H9 (cell line): ENCODE measurements around the gene SMIM1. TPM values are rescaled to one million over a fixed set of nuclear protein-coding genes. Genes with fewer than 3 reads are reported as not detected.

Experiments used
- DNase-seq: peaks from one replicate; pipeline ENCODE4 v3.0.0-alpha.2; 2017
- H2AFZ ChIP-seq: one replicate; pipeline ENCODE4 v1.6.1; 2013; ENCODE audit warnings: mild to moderate bottlenecking, low read length, control low read depth, moderate library complexity
- H2AK5ac ChIP-seq: 2 replicates; pipeline ENCODE4 v1.6.1; 2013; ENCODE audit warnings: low read length, control low read depth, mixed read lengths; ENCODE audit not compliant: insufficient read length
- H2BK120ac ChIP-seq: one replicate; pipeline ENCODE4 v1.6.1; 2013; ENCODE audit warnings: low read depth, mild to moderate bottlenecking, low read length, control low read depth, inconsistent platforms; ENCODE audit not compliant: poor library complexity, severe bottlenecking
- H2BK12ac ChIP-seq: 2 replicates; pipeline ENCODE4 v1.6.1; 2013; ENCODE audit warnings: low read length, control low read depth, mixed read lengths, low read depth; ENCODE audit not compliant: insufficient read length
- H2BK15ac ChIP-seq: 2 replicates; pipeline ENCODE4 v1.6.1; 2013; ENCODE audit warnings: low read depth, low read length, control low read depth
- H2BK20ac ChIP-seq: one replicate; pipeline ENCODE4 v1.6.1; 2013; ENCODE audit warnings: low read depth, mild to moderate bottlenecking, low read length, control low read depth, inconsistent platforms; ENCODE audit not compliant: poor library complexity, severe bottlenecking
- H2BK5ac ChIP-seq: 2 replicates; pipeline ENCODE4 v1.6.1; 2013; ENCODE audit warnings: low read length, control low read depth, mixed read lengths; ENCODE audit not compliant: insufficient read length
- H3K14ac ChIP-seq: 2 replicates; pipeline ENCODE4 v1.6.1; 2013; ENCODE audit warnings: low read length, control low read depth; ENCODE audit not compliant: insufficient read depth
- H3K18ac ChIP-seq: 2 replicates; pipeline ENCODE4 v1.6.1; 2013; ENCODE audit warnings: low read depth, mild to moderate bottlenecking, mixed read lengths, low read length, control low read depth; ENCODE audit not compliant: insufficient read length
- H3K23ac ChIP-seq: 2 replicates; pipeline ENCODE4 v1.6.1; 2013; ENCODE audit warnings: low read length, control low read depth, mixed read lengths, low read depth; ENCODE audit not compliant: insufficient read length
- H3K23me2 ChIP-seq: 2 replicates; pipeline ENCODE4 v1.6.1; 2013; ENCODE audit warnings: low read depth, mild to moderate bottlenecking, mixed read lengths, low read length, control low read depth; ENCODE audit not compliant: insufficient read length, poor library complexity, severe bottlenecking
- H3K27ac ChIP-seq: 2 replicates; pipeline ENCODE4 v1.5.1; 2013; ENCODE audit warnings: low read length, control low read depth, mixed read lengths, low read depth; ENCODE audit not compliant: insufficient read length
- H3K27me3 ChIP-seq: 2 replicates; pipeline ENCODE4 v1.6.1; 2013; ENCODE audit warnings: low read length, control low read depth, inconsistent platforms; ENCODE audit not compliant: insufficient read depth
- H3K4ac ChIP-seq: 2 replicates; pipeline ENCODE4 v1.6.1; 2013; ENCODE audit warnings: low read depth, mild to moderate bottlenecking, control low read depth, inconsistent platforms, low read length, moderate library complexity
- H3K4me1 ChIP-seq: 2 replicates; pipeline ENCODE4 v1.6.1; 2013; ENCODE audit warnings: low read length, control low read depth, inconsistent platforms; ENCODE audit not compliant: insufficient read depth
- H3K4me2 ChIP-seq: 2 replicates; pipeline ENCODE4 v1.6.1; 2013; ENCODE audit warnings: low read length, control low read depth, mixed read lengths; ENCODE audit not compliant: insufficient read length, insufficient read depth
- H3K56ac ChIP-seq: 2 replicates; pipeline ENCODE4 v1.6.1; 2013; ENCODE audit warnings: low read depth, mild to moderate bottlenecking, mixed read lengths, low read length, control low read depth; ENCODE audit not compliant: insufficient read length
- H3K79me1 ChIP-seq: 2 replicates; pipeline ENCODE4 v1.6.1; 2013; ENCODE audit warnings: low read depth, mild to moderate bottlenecking, moderate library complexity, low read length, control low read depth, inconsistent platforms; ENCODE audit not compliant: insufficient read depth, poor library complexity, severe bottlenecking
- H3K79me2 ChIP-seq: 2 replicates; pipeline ENCODE4 v1.6.1; 2013; ENCODE audit warnings: low read length, control low read depth, inconsistent platforms; ENCODE audit not compliant: insufficient read depth
- H3K9ac ChIP-seq: 2 replicates; pipeline ENCODE4 v1.6.1; 2013; ENCODE audit warnings: low read length, control low read depth, mixed read lengths; ENCODE audit not compliant: insufficient read length; ENCODE audit errors: extremely low read depth
- H3K9me3 ChIP-seq: one replicate; pipeline ENCODE4 v1.6.1; 2013; ENCODE audit warnings: low read depth, low read length, inconsistent platforms; ENCODE audit not compliant: control insufficient read depth
- H3T11ph ChIP-seq: one replicate; pipeline ENCODE4 v1.6.1; 2013; ENCODE audit warnings: mild to moderate bottlenecking, low read length, control low read depth, inconsistent platforms
- H4K20me1 ChIP-seq: one replicate; pipeline ENCODE4 v1.6.1; 2013; ENCODE audit not compliant: control insufficient read depth, insufficient read length, insufficient read depth
- H4K5ac ChIP-seq: 2 replicates; pipeline ENCODE4 v1.6.1; 2013; ENCODE audit warnings: low read depth, mild to moderate bottlenecking, mixed read lengths, low read length, control low read depth; ENCODE audit not compliant: insufficient read length
- H4K8ac ChIP-seq: replicated peaks from 2 replicates; pipeline ENCODE4 v1.6.1; 2013; ENCODE audit warnings: low read length, control low read depth, mixed read lengths, low read depth; ENCODE audit not compliant: insufficient read length
- H4K91ac ChIP-seq: 2 replicates; pipeline ENCODE4 v1.6.1; 2013; ENCODE audit warnings: low read depth, mild to moderate bottlenecking, moderate library complexity, mixed read lengths, low read length, control low read depth; ENCODE audit not compliant: insufficient read length
- H3K27ac Mint-ChIP-seq, 3 experiments: 2 replicates in 2 of 3; 3 replicates in 1 of 3; pipeline ENCODE4 v1.8.0; 2020 to 2021; ENCODE audit warnings: mixed read lengths in 3 of 3, mild to moderate bottlenecking in 1 of 3, moderate library complexity in 1 of 3
- H3K27me3 Mint-ChIP-seq: 2 replicates; pipeline ENCODE4 v1.8.0; 2021; ENCODE audit warnings: low read depth, mild to moderate bottlenecking, moderate library complexity, mixed read lengths
- H3K36me3 Mint-ChIP-seq, 3 experiments: 2 replicates in 2 of 3; 3 replicates in 1 of 3; pipeline ENCODE4 v1.8.0; 2020 to 2021; ENCODE audit warnings: low read depth in 3 of 3, mixed read lengths in 3 of 3; ENCODE audit not compliant: insufficient read depth in 1 of 3
- H3K4me1 Mint-ChIP-seq, 2 experiments: 2 replicates each; pipeline ENCODE4 v1.8.0; 2020; ENCODE audit warnings: mixed read lengths in 2 of 2
- H3K4me3 Mint-ChIP-seq, 2 experiments: 2 replicates in 1 of 2; 3 replicates in 1 of 2; pipeline ENCODE4 v1.8.0; 2020 to 2021; ENCODE audit warnings: mild to moderate bottlenecking in 2 of 2, mixed read lengths in 2 of 2, moderate library complexity in 1 of 2
- H3K9me3 Mint-ChIP-seq, 2 experiments: 2 replicates in 1 of 2; 3 replicates in 1 of 2; pipeline ENCODE4 v1.8.0; 2020; ENCODE audit warnings: mild to moderate bottlenecking in 2 of 2, mixed read lengths in 2 of 2, moderate library complexity in 1 of 2
- WGBS: extraction: QIAGEN DNeasy Blood & Tissue Kit; methylation state at CpG from one replicate; pipeline ENCODE4 v1.1.7; 2013; ENCODE audit warnings: missing lambda C conversion rate, low lambda C conversion rate, mixed read lengths; ENCODE audit not compliant: insufficient read length; ENCODE audit errors: extremely low coverage; 5-methylcytosine and 5-hydroxymethylcytosine counted together
- total RNA-seq: library from RNA; stranded (reverse); gene quantifications from 2 replicates; pipeline ENCODE4 v1.2.1, GENCODE V29; 2021
- TF ChIP-seq, protein P1 (sequence below): fragments of 200-600 bp; sonication (generic); conservative IDR thresholded peaks from 3 replicates; pipeline ENCODE4 v1.8.0; 2021; ENCODE audit warnings: antibody characterized with exemption, mild to moderate bottlenecking

SMIM1 gene
- total RNA-seq, 1 experiment from 2014 or later: 5.3 TPM

- Histone ChIP-seq H2BK15ac (no peak overlapping the region), H3K23me2 (peaks cover 11% of the 10 kb centered on the region), H3K79me2 (no peaks in the 10 kb centered on the region), H3K4ac (no peak overlapping the region), H2AFZ (no peak overlapping the region), H2BK120ac (no peak overlapping the region), H4K5ac (no peak overlapping the region), H3K4me2 (peak overlapping the region; percentile 46), H2BK5ac (no peak overlapping the region), H4K8ac (no peak overlapping the region), H3K56ac (no peak overlapping the region), H3K27me3 (no peaks in the 10 kb centered on the region), H3K18ac (no peak overlapping the region), H3K27ac (no peak overlapping the region), H2AK5ac (no peak overlapping the region), H3K9ac (no peak overlapping the region), H2BK20ac (no peak overlapping the region), H4K20me1 (no peaks in the 10 kb centered on the region), H2BK12ac (no peak overlapping the region), H3K4me1 (no peaks in the 10 kb centered on the region; the same call in 1 of the 2 replicates), H4K91ac (no peak overlapping the region), H3K23ac (no peak overlapping the region), H3K14ac (no peak overlapping the region), H3T11ph (no peak overlapping the region), H3K79me1 (no peaks in the 10 kb centered on the region), H3K9me3 (no peaks in the 10 kb centered on the region)
- H3K4me3 Mint-ChIP-seq: peak overlapping the region; percentile 62 to 80
- H3K27ac Mint-ChIP-seq: no peak overlapping the region
- peak; percentile 56 for DNase-seq
- H3K27me3 Mint-ChIP-seq: peaks cover 27% of the 10 kb centered on the region
- H3K9me3 Mint-ChIP-seq: peaks cover 11 to 22% of the 10 kb centered on the region in 2 experiments
- peaks cover 2 to 19% (median 7%) of the 10 kb centered on the region in 3 experiments; a peak in 6 of 7 replicates for H3K36me3 Mint-ChIP-seq
- WGBS: no CpG with 5 or more reads among the region's 32 CpGs
- TF ChIP-seq, protein P1, sequence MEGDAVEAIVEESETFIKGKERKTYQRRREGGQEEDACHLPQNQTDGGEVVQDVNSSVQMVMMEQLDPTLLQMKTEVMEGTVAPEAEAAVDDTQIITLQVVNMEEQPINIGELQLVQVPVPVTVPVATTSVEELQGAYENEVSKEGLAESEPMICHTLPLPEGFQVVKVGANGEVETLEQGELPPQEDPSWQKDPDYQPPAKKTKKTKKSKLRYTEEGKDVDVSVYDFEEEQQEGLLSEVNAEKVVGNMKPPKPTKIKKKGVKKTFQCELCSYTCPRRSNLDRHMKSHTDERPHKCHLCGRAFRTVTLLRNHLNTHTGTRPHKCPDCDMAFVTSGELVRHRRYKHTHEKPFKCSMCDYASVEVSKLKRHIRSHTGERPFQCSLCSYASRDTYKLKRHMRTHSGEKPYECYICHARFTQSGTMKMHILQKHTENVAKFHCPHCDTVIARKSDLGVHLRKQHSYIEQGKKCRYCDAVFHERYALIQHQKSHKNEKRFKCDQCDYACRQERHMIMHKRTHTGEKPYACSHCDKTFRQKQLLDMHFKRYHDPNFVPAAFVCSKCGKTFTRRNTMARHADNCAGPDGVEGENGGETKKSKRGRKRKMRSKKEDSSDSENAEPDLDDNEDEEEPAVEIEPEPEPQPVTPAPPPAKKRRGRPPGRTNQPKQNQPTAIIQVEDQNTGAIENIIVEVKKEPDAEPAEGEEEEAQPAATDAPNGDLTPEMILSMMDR: no peak
- peaks cover 19 to 30% of the 10 kb centered on the region in 2 experiments for H3K4me1 Mint-ChIP-seq
These were observed 1.2 kb upstream of the SMIM1 start for GRCh38 chr1:3771108-3772026.
